Activated effector memory CD4-positive, alpha-beta T cell treated with anti-CD3 and anti-CD28 coated beads, Interleukin-2, amount 50 U/mL, for 16 hours (primary cell): ENCODE data around the gene MYO9B.
A peak's percentile ranks its signal among the peaks of the same experiment; 100 is the strongest.

Experiments used
- DNase-seq: peaks from one replicate; pipeline ENCODE4 v3.0.0-alpha.2; 2020

Gene MYO9B, protein sequence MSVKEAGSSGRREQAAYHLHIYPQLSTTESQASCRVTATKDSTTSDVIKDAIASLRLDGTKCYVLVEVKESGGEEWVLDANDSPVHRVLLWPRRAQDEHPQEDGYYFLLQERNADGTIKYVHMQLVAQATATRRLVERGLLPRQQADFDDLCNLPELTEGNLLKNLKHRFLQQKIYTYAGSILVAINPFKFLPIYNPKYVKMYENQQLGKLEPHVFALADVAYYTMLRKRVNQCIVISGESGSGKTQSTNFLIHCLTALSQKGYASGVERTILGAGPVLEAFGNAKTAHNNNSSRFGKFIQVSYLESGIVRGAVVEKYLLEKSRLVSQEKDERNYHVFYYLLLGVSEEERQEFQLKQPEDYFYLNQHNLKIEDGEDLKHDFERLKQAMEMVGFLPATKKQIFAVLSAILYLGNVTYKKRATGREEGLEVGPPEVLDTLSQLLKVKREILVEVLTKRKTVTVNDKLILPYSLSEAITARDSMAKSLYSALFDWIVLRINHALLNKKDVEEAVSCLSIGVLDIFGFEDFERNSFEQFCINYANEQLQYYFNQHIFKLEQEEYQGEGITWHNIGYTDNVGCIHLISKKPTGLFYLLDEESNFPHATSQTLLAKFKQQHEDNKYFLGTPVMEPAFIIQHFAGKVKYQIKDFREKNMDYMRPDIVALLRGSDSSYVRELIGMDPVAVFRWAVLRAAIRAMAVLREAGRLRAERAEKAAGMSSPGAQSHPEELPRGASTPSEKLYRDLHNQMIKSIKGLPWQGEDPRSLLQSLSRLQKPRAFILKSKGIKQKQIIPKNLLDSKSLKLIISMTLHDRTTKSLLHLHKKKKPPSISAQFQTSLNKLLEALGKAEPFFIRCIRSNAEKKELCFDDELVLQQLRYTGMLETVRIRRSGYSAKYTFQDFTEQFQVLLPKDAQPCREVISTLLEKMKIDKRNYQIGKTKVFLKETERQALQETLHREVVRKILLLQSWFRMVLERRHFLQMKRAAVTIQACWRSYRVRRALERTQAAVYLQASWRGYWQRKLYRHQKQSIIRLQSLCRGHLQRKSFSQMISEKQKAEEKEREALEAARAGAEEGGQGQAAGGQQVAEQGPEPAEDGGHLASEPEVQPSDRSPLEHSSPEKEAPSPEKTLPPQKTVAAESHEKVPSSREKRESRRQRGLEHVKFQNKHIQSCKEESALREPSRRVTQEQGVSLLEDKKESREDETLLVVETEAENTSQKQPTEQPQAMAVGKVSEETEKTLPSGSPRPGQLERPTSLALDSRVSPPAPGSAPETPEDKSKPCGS (N-terminal part only)

DNA sequence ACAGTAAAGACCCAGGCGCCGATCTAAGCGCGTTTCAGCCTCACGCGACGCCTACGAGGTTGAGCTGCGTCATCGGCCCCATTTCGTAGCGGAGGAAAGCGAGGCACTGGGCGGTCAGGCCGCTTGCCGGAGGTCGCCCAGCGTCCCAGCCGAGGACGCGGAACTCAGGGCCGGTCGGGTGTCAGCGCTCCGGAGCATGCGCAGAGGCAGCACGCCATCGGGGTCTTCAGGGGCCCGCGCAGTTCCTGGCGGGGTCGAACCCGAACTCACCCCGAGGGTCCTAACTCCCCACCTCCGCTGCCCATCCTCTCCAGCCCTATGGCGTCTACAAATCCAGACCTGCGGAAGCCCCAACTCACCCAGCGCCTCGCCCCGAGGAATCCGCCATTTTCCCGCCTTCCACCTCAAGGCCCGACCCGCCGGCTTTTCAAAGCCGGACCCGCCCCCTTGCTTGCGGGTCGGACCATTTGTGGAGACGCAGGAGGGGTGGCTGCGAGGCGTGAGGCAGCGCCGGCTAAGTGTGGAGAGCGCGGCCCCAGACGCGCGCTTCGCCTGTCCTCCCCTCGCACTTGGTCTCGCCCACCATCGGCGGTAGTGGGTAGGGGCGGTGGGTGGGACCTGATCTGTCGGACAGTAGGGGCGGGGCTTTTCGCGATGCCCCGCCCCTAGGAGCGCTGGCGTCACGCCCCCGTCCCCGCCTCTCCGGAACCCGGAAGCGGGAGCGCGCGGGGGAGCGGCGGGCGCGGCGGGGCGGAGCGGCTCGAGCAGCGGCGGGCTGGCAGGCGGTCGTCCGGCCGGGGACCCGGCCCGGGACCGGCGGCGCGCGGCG is at the start of gene MYO9B, which contains the start of gene HAUS8:
TSS of gene MYO9B (plus strand) at position 743 of the 829 bp plus-strand sequence. CDS start 25,941 bp downstream, outside the sequence.
TSS of gene HAUS8 (minus strand) at position 418 of the 829 bp plus-strand sequence. CDS start at position 388, 30 bp downstream.
- peak; percentile 100 for DNase-seq

DNA sequence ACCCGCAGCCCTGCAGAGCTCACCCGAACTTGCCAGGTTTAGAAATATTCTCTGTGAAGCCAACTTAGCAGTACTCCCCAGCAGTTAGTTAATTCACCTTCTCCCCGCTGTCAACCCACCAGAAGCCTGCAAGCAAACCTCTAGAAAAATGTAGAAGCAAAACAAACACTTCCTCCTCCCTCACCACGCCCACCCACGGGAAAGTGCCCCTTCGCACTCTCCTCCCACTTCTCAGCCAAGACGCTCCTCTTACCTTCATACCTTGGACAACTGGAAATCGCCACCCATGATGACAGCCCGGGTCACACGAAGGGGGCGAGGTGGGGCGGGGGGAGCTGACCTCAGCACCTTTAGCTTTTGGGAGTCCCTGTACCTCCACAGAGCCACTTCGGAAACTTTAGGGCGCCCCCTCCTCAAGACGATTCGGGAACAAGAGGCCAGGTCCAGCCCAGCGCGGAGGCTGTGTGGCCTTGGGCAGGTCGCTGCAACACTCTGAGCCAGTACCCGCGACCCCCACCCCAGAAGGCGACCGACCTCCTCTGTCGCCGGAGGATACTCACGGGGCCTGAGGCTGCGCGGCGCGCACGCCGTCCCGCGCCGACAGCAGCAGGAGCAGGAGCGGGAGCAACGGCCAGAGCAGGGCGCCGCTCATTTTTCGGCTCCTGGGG is 49.5 kb upstream of the MYO9B start:
- DNase-seq: peak; percentile 66

DNA sequence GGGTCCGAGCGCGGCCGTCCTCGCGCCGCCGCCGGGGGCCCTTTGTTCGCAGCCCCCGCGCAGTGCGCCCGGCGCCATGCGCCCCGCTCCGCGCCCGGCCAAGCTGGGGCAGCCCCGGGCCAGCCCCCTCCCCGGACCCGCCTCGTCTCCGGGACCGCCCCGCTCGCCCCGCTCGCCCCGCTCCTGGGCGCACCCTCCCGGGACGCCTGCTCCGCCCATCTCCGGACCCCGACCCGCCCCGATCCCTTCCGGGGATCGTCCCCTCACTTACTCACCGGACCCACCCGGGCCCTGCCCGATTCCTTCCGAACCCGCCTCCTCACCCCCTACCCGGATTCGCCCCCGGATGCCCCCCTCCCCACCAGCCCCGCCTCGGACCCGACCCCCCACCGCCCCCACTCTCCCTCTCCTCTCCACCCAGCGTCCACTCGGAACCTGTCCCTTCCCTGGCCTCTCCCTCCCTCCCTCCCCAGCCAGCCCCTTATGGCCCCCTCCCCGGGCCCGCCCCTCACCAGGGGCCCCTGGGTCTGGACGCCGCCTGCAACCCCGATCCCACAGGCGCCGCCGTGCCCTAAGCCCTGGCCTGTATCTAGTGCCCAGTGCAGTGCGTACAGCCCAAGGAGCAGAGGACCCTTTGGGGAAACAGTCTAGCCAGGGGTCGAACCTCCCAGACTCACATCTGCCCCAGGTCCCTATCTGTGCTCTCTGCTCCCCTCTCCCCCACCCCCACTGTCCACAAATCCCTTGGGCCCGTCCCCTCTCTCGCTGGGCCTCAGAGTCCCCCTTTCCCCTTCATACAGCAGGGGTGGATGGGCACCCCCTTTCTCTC is 48.7 kb upstream of the MYO9B start, which contains the start of gene CPAMD8:
TSS of gene CPAMD8 (minus strand) at position 105 of the 829 bp plus-strand sequence. CDS start 168 bp downstream, outside the sequence.
- no peak for DNase-seq

DNA sequence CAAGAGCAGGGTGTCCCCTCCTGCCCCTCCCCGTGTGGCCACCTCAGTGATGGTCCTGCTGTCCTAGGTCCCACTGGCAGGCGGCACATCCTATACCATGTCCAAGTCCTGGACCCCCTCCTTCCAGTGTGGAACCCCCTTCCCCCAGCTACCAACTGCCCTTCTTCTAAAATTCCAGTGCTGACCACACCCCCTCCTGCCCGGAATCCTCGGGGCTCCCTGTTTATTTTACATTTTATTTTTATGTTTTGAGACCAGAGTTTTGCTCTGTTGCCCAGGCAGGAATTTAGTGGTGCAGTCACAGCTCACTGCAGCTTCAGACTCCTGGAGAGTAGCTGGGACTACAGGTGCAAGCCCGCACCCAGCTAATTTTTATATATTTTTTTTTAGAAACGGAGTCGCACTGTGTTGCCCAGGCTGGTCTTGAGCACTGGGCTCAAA is 48.0 kb upstream of the MYO9B start:
- DNase-seq: no peak

DNA sequence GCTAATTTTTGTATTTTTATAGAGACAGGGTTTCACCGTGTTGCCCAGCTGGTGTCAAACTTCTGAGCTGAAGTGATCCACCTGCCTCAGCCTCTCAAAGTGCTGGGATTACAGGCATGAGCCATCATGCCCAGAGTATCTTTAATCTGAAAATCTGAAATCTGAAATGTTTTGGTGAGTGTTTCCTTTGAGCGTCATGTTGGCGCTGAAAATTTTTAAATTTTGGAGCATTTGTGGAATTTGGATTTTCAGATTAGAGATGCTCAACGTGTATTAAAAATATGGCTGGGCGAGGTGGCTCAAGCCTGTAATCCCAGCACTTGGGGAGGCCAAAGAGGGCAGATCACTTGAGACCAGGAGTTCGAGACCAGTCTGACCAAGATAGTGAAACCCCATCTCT is 43.8 kb upstream of the MYO9B start:
- DNase-seq: no peak

DNA sequence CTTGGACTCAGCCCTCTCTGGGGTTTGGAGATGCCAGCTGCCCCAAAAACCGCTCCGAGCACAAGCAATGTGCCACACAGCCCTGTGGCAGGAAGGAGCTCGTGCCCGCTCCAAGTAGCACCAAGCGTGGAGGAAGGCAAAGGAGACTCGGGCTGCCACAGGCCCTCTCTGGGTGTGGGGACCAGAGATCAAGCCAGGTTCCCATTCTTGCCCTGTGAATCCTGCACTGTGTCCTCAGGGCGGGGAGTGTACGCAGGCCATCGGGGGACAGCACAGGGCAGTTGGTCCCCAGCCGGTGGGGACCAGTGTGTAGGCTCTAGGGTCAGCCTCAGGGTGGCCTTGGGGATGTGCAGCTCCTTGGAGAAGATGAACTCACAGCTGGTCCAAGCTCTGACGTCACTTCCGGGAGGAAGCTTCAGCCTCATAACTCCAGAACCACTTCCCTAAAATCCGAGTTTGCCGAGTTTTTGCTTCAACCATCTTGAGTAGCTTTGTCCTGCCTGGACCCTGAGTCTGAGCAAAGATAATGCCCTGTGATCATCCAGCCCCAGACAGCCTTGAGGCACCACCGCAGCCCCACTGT is 39.6 kb upstream of the MYO9B start:
- no peak for DNase-seq

DNA sequence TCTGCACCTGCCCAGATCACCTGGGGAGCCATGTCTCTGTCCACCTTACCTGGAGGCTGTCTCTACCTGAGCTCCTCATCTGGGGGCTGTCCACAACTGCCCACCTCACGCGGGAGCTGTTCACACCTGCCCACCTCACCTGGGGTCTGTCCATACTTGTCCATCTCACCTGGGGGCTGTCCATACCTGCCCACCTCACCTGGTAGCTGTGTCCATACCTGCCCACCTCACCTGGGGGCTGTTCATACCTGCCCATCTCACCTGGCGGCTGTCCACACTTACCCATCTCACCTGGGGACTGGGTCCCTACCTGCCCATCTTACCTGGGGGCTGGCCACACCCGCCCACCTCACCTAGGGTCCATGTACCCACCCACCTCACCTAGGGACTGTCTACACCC is 38.9 kb upstream of the MYO9B start:
- no peak for DNase-seq

DNA sequence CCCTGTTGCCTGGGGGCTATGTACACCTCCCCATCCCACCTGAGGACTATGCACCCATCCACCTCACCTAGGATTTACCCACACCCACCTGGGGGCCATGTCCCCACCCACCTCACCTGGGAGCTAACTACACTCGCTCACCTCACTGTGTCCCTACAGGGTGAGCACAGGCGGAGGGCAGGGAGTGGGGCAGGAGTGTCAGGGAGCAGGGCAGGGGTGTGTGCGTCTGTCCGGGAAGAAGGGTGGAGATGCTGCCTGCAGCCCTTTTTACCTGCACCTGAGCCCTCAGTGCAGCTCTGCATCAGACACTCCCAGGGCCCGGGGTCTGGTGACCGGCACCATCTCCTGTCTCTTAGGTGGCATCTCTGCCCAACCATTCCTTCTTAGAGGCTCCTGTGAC is 38.4 kb upstream of the MYO9B start:
- DNase-seq: no peak

DNA sequence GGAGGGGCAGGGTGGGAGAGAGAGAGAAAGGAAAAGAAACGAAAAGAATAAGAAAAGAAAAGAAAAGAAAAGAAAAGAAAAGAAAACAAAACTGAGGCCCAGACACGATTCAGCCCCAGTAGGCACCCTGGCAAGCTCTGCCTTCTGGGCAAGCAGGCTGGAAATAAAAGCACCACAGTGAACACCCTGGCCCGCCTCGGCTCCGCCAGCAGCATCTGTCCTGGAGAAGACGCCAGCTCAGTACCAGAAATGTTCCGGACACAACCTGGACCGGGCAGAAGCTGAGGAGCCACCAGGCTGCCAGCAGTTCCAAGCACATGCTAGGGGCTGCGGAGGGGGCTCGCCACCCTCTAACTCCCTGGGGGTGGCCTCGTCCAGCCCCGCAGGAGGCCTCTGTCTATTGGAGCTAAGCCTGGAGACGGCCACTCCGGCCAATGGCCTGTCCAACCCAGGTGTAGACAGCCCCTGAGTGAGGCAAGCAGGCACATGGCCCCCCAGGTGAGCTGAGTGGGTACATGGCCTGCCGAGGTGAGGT is 37.5 kb upstream of the MYO9B start:
- DNase-seq: no peak

DNA sequence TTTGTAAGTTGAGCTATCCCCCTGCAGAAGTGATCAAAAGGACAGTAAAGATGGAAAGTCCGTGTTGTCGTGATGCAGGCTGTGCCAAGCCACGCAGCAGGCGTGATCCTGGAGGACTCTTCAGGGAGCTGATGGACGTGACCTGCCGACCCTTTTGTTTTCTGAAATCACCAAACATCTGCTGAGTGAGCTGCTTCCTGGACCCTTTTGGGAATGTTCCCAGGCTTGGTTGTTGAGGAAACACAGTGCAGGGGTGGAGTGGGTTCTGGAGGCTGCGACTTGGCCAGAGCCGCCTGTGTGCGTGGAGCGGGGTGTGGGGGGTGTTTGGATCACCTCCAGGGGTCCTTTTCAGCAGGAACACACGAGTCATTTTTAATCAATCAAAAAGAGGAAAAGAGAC is 33.6 kb upstream of the MYO9B start:
- DNase-seq: no peak

DNA sequence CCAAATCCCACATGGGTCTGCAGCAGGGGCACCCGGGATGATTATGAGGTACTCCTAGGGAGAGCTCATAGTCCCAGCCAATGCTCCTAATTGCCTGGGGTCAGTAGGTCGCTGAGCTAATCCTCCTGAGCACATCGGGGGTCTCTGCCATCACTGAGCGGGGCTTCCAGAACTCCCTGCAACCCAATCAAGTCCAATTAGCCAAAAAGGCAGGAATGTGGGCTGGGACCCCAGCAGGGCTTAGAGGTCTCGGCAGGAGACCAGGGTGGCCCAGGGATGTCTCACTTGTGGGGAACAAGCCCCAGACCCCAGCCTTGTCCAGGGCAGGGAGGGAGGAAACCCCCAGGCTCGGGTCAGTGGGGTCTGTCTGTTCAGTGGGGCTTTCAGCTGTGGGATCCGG is 31.8 kb upstream of the MYO9B start:
- no peak for DNase-seq

DNA sequence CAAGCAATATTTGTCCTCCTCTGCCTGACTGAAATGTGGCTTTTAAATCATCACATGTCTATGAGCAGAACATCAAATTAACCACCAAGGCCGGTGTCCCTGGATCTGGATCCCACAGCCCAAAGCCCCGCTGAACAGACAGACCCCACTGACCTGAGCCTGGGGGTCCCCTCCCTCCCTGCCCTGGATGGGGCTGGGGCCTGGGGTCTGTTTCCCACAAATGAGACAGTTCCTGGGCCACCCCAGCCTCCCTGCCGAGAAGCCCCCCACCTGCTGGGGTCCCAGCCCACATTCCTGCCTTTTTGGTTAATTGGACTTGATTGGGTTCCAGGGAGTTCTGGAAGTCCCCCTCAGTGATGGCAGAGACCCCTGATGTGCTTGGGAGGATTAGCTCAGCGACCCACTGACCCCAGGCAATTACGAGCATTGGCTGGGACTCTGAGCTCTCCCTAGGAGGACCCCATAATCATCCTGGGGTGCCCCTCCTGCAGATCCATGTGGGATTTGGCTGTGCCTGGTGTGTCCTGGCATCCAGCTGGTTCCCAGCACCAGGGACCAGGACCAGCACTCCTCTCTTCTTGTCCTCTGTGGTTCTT is 29.6 kb upstream of the MYO9B start:
- DNase-seq: no peak

DNA sequence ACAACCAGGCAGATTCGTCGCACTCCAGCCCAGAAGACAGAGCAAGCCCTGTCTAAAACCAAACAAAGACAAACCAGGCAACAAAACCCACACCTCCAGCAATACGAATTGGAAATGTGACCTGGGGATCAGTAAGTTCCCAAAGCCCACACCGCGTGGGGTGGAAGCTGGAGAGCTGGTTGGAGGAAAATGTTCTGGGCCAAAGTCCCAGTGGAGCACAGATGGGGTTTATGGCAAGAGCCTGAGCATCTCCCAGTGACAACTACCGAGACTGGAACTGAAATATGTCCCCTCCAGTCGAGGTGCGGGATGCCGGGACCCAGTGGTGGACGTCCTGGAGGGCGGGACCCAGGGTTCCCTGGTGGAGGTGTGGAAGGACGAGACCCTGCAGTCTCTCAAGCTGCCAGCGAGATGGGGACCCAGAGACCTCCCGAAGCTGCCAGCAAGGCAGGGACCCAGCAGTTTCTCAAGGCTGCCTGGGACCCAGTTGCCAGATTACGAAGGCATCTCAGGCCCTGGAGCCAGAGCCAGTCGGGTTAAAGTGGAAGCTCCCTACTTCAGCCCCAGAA is 26.6 kb upstream of the MYO9B start:
- no peak for DNase-seq

DNA sequence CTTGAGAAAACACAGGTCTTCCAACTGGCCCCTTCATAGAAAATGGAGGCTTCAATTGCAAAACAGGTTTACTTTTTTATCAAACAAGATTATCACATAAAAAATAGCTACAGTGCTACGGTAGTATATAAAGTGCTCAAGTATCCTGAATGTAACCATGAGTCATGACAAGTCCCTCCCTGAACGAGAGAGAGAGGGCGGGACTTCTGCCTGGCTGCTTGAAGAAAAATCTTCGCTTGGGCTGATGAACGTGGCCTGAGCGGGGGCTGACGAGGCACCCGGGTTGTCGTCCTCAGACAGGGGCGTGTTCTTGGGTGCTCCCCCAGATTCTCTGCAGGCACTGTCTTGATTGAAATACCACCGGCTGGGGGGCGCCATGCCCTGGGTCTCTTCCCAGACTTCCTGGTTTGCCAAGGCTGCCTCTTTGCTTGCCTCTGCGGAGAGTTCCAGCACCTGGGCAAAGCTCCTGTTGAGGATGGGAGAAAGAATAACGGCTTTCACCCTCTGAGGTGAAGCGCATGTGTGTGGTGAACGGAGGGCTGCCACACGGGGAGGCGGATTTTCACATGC is 25.8 kb upstream of the MYO9B start:
- no peak for DNase-seq

DNA sequence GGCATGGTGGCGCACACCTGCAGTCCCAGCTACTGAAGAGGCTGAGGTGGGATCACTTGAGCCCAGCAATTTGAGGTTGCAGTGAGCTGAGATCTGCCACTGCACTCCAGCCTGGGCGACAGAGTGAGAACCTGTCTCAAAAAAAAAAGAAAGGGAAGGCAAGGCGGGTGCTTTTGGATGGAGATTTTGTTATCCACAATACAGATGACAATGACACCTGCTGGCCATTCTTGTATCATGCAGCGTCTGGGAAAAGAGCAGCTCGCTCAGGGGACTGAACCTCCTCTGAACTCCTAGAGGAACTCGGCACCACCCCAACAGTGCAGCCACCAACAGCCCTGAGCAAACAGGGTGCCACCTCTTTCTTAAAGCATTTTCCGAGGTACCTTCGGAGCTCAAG is 23.1 kb upstream of the MYO9B start:
- no peak for DNase-seq

DNA sequence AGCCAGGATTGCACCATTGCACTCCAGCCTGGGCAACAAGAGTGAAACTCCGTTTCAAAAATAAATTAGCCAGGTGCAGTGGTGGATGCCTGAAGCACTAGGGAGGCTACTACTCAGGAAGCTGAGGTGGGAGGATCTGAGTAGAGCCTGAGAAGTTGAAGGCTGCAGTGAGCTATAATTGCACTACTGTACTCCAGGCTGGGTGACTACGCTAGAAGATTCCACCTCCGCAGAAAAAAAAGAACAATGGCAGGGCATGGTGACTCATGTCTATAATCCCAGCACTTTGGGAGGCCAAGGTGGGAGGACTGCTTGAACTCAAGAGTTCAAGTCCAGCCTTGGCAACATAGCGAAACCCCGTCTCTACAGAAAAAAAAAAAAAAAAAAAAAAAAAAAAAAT is 20.8 kb upstream of the MYO9B start:
- no peak for DNase-seq

DNA sequence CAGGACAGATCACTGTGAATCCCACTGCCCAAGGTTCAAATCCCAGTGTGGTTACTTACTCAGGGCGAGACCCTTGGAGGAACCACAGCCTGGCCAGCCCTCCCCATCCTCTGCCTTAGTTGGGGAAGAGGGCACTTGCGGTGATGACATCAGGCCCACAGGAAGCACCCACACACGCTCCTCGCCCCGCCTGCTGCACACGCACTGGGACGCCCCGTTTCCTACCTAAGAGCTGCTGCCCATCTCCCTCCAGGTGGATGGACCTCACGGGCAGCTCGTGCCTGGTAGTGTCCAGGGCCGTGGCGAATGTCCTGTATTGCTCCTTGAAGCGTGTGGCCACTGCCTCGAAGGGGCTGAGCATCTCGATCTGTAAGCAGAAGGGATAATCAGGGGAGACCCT is 19.9 kb upstream of the MYO9B start:
- no peak for DNase-seq

DNA sequence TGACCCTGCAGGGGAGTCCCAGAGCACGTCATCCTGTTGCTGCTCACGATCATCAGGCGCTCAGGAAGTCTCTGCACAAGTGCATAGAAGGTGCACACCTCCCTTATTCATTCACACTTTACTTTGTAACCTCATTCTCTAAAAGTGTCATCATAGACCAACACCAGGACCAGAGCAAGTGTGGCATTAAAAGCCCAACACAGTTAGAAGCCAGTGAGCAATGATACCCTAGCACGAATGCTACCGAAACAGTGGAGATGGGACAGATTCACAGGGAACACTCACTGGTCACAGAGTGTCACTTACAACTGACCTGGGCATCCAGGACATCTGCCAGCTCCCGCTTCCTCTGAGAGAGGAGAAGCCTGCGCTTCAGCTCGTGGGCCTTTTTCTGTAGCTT is 17.3 kb upstream of the MYO9B start:
- no peak for DNase-seq

DNA sequence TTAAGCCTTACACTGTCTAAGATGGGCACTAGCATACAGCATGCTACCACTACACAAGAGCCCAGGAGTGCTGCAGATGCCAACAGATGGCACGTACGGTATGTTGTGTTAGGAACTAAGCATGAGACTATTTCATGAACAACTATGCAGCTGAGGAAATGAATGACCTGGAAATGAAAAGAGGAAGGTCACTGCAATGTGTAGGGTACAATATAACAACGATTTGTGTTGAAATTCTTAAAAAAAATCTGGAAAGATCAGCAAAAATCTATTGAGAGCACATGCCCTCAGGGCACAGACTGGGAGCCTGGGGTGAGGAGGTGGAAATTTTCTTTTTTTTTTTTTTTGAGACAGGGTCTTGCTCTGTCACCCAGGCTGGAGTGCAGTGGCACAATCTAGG is 14.8 kb upstream of the MYO9B start:
- DNase-seq: no peak
